GM12878 (cell line): ENCODE data around the gene UNKL. TPM values are rescaled to one million over a fixed set of nuclear protein-coding genes. Genes with fewer than 3 reads are reported as not detected.

Experiments
- ATAC-seq: fragments of 200-7000 bp; cut with Tn5 transposase; 3 replicates; pipeline ENCODE4 v1.9.1; 2020; ENCODE audit warnings: mild to moderate bottlenecking, moderate library complexity
- BruUV-seq: library from RNA; stranded (reverse); fragments of 400-500 nt; replicated peaks from 2 replicates; lab custom pipeline; 2021; lab: Mats Ljungman, UMichigan
- CTCF ChIA-PET: fragments of 300-600 bp; sonication (Branson Sonifier 250); formaldehyde crosslinking; extraction: SDS; loops from one replicate; lab custom pipeline; 2021; ENCODE audit warnings: inconsistent platforms; lab: Yijun Ruan, JAX
- POLR2A ChIA-PET: fragments of 350-600 bp; formaldehyde crosslinking; extraction: SDS; loops from one replicate; lab custom pipeline; 2021; ENCODE audit warnings: inconsistent platforms; lab: Charles Lee
- RAD21 ChIA-PET: fragments of 300-600 bp; sonication (Branson Sonifier 250); formaldehyde crosslinking; loops from one replicate; lab custom pipeline; 2023; ENCODE audit warnings: antibody characterized with exemption; ENCODE audit not compliant: unreplicated experiment; lab: Charles Lee
- SMC1A ChIA-PET: fragments of 300-600 bp; sonication (Branson Sonifier 250); formaldehyde crosslinking; loops from one replicate; lab custom pipeline; 2023; ENCODE audit not compliant: unreplicated experiment, uncharacterized antibody; lab: Charles Lee
- DNase-seq: peaks from one replicate; pipeline ENCODE4 v3.0.0-alpha.2; 2011; ENCODE audit warnings: low read depth, low spot score
- FAIRE-seq: peaks from 3 replicates; lab custom pipeline; 2011; peaks lifted over from hg19 to GRCh38; lab: Jason Lieb, UNC
- H2AFZ ChIP-seq: 2 replicates; pipeline ENCODE4 v1.6.0; 2011; ENCODE audit warnings: low read depth, low read length, control low read depth; ENCODE audit not compliant: control insufficient read depth
- H3K27ac ChIP-seq: 2 replicates; pipeline ENCODE4 v1.5.1; 2011; ENCODE audit warnings: control low read depth; ENCODE audit not compliant: control insufficient read depth, insufficient read depth
- H3K27me3 ChIP-seq, 2 experiments: replicated peaks in 1 of 2; 2 replicates each; pipeline versions ENCODE4 v1.6.0 to v1.6.1; 2011; ENCODE audit warnings: low read length in 1 of 2; ENCODE audit not compliant: control insufficient read depth in 2 of 2, insufficient read depth in 2 of 2
- H3K36me3 ChIP-seq, 2 experiments: 2 replicates each; pipeline ENCODE4 v1.5.1; 2011; ENCODE audit warnings: low read length in 1 of 2; ENCODE audit not compliant: control insufficient read depth in 2 of 2, insufficient read depth in 2 of 2
- H3K4me1 ChIP-seq: 2 replicates; pipeline ENCODE4 v1.6.1; 2011; ENCODE audit warnings: mild to moderate bottlenecking, low read length, moderate library complexity, mixed read lengths; ENCODE audit not compliant: control insufficient read depth, insufficient read depth
- H3K4me2 ChIP-seq: 2 replicates; pipeline ENCODE4 v1.6.0; 2011; ENCODE audit warnings: control low read depth; ENCODE audit not compliant: control insufficient read depth, insufficient read depth
- H3K4me3 ChIP-seq: fragments of 200-600 bp; sonication (generic); 2 replicates; pipeline ENCODE4 v1.5.1; 2016
- H3K79me2 ChIP-seq: 2 replicates; pipeline ENCODE4 v1.6.0; 2011; ENCODE audit warnings: low read length; ENCODE audit not compliant: control insufficient read depth, insufficient read depth
- H3K9ac ChIP-seq: 2 replicates; pipeline ENCODE4 v1.8.0; 2011; ENCODE audit warnings: low read length, control low read depth, mixed read lengths; ENCODE audit not compliant: control insufficient read depth, insufficient read depth
- H3K9me3 ChIP-seq: replicated peaks from 3 replicates; pipeline ENCODE4 v1.5.1; 2011; ENCODE audit warnings: mild to moderate bottlenecking, low read length; ENCODE audit not compliant: control insufficient read depth, insufficient read depth
- H4K20me1 ChIP-seq: 2 replicates; pipeline ENCODE4 v1.6.0; 2011; ENCODE audit not compliant: control insufficient read depth, insufficient read depth
- BCL11A ChIP-seq: IDR thresholded peaks from 2 replicates; pipeline ENCODE4 v1.6.1; 2011; ENCODE audit warnings: low read depth, low read length
- CBX5 ChIP-seq: sonication (generic); IDR thresholded peaks from 2 replicates; pipeline ENCODE4 v1.6.1; 2016; ENCODE audit warnings: low read depth, moderate library complexity, mild to moderate bottlenecking, inconsistent platforms
- CREB1 ChIP-seq: IDR thresholded peaks from 2 replicates; pipeline ENCODE4 v1.6.1; 2012; ENCODE audit warnings: low read depth, mild to moderate bottlenecking, inconsistent platforms
- POLR2A ChIP-seq: IDR thresholded peaks from 2 replicates; pipeline ENCODE4 v1.6.1; 2011; ENCODE audit warnings: low read depth, mild to moderate bottlenecking, low read length
- SRF ChIP-seq, 2 experiments: IDR thresholded peaks; 2 replicates each; pipeline ENCODE4 v1.6.1; 2011; ENCODE audit warnings: low read depth in 2 of 2, low read length in 2 of 2, mild to moderate bottlenecking in 1 of 2, moderate library complexity in 1 of 2
- TCF12 ChIP-seq: IDR thresholded peaks from 2 replicates; pipeline ENCODE4 v1.6.1; 2011; ENCODE audit warnings: low read depth, mild to moderate bottlenecking, low read length
- WGBS: methylation state at CpG from one replicate; pipeline ENCODE4 v1.1.6; 2016; ENCODE audit warnings: low lambda C conversion rate; ENCODE audit not compliant: insufficient replicate concordance, insufficient coverage; ENCODE audit errors: missing lambda C conversion rate; 5-methylcytosine and 5-hydroxymethylcytosine counted together
- in situ Hi-C: fragments of 300-500 bp; cut with MboI; formaldehyde crosslinking; loops from 9 replicates; pipeline ENCODE4 v1.14.3; 2018; ENCODE audit warnings: mixed read lengths
- intact Hi-C: fragments of 100-400 bp; cut with micrococcal nuclease; formaldehyde crosslinking; loops from one replicate; pipeline ENCODE4 v1.14.2; 2022; ENCODE audit not compliant: unreplicated experiment
- polyA plus RNA-seq, 11 experiments: library from polyadenylated mRNA; depleted of rRNA in 4 of 11; unstranded in 6 of 11; stranded (reverse) in 5 of 11; fragments of >200 nt; fragmentation: Nextera tagmentation in 4 of 11; fragmentation: Illumina TruSeq in 1 of 11; extraction: Ambion mirVana in 4 of 11; extraction: Trizol in 1 of 11; gene quantifications; 1 replicate in 1 of 11; 2 replicates in 10 of 11; pipeline versions ENCODE4 v1.2.1 to v1.2.3, GENCODE V29; 2011 to 2016; ENCODE audit warnings: inconsistent platforms in 2 of 11, missing spikeins in 2 of 11, low read depth in 1 of 11
- total RNA-seq, 4 experiments: library from RNA; depleted of rRNA in 3 of 4; stranded (reverse); fragments of >200 nt in 3 of 4; fragmentation: Illumina TruSeq in 1 of 4; extraction: Trizol in 1 of 4; gene quantifications; 2 replicates each; pipeline versions ENCODE4 v1.2.1 to v1.2.3, GENCODE V29; 2013 to 2021

Gene UNKL
- total and polyA plus RNA-seq, 10 of the 15 experiments (the other 5 are each of a cell fraction or from before 2014, with no cell fraction given), result 0.40 to 21.6 (median 9.1) TPM

GRCh38 chr16:1344499-1344898 lies 70.0 kb downstream of the UNKL start:
- RAD21 ChIA-PET, result no interaction called here
- SMC1A ChIA-PET, result no interaction called here
- H3K27ac ChIP-seq, result no peak overlapping the region
- H4K20me1 ChIP-seq, result no peaks in the 10 kb centered on the region
- WGBS, result 65% methylated on average over 14 of the region's 14 CpGs
- H3K79me2 ChIP-seq, result no peaks in the 10 kb centered on the region
- no peak overlapping the region for H3K4me2 ChIP-seq
- no peaks in the 10 kb centered on the region for H3K9me3 ChIP-seq
- in situ Hi-C loops, result no loop called here
- H3K9ac ChIP-seq, result no peak overlapping the region
- peaks cover 0 to 6% of the 10 kb centered on the region in 2 experiments; a peak in 3 of 4 replicates for H3K36me3 ChIP-seq
- H3K4me1 ChIP-seq, result peaks cover 11% of the 10 kb centered on the region
- intact Hi-C loops, result no loop called here
- TF ChIP-seq SRF (IDR thresholded peaks at IDR 0.05; ENCODE audit: low read depth in 2 of 2, low read length in 2 of 2) (no peak), POLR2A (peak; percentile 9; the same call in 1 of the 2 replicates), TCF12 (no peak), CREB1 (no peak)
- FAIRE-seq, result no peak
- H2AFZ ChIP-seq, result no peak overlapping the region
- no TSS peak for BruUV-seq
- no peak for DNase-seq
- no peak for ATAC-seq
- no peaks in the 10 kb centered on the region for H3K27me3 ChIP-seq
- no peak overlapping the region for H3K4me3 ChIP-seq
- POLR2A ChIA-PET, result no interaction called here
- CTCF ChIA-PET, result no interaction called here

- FAIRE-seq (no peak), ATAC-seq (no peak), DNase-seq (no peak)
- BruUV-seq, result no TSS peak
- H2AFZ ChIP-seq, result no peak overlapping the region
- H3K4me3 ChIP-seq, result no peak overlapping the region
- in situ Hi-C loops, result no loop called here
- ChIA-PET SMC1A (interaction anchor here (0.7 kb wide), 1 partner anchor 39 kb away, joined by 3 read pairs; no protein-coding TSS in a partner anchor), CTCF (interaction anchor here (0.9 to 1.5 kb wide), 3 partner anchors 20 to 47 kb away, joined by 3 to 7 read pairs (median 4); no protein-coding TSS in a partner anchor), POLR2A (interaction anchor here (1.0 to 1.5 kb wide), 2 partner anchors 13 to 65 kb away, joined by 3 read pairs; no protein-coding TSS in a partner anchor), RAD21 (interaction anchor here (0.9 to 1.4 kb wide), 2 partner anchors 17 to 35 kb away, joined by 3 read pairs; no protein-coding TSS in a partner anchor)
- no peaks in the 10 kb centered on the region for H3K27me3 ChIP-seq
- intact Hi-C loops, result no loop called here
- H3K9me3 ChIP-seq, result no peaks in the 10 kb centered on the region
- peaks cover 0 to 2% of the 10 kb centered on the region in 2 experiments; a peak in 3 of 4 replicates for H3K36me3 ChIP-seq
- no peaks in the 10 kb centered on the region for H3K79me2 ChIP-seq
- H3K27ac ChIP-seq, result no peak overlapping the region
- no peak overlapping the region for H3K9ac ChIP-seq
- WGBS, result 47% methylated on average over 34 of the region's 44 CpGs
- H3K4me1 ChIP-seq, result peaks cover 11% of the 10 kb centered on the region
- no peak for TF ChIP-seq BCL11A
- no peak for TF ChIP-seq CBX5
- peak overlapping the region; percentile 78 for H3K4me2 ChIP-seq
- no peaks in the 10 kb centered on the region for H4K20me1 ChIP-seq
Observed at GRCh38 chr16:1343428-1344242, 70.9 kb downstream of the UNKL start.
